Ishikawa (cell line): ENCODE data around the gene DCP1B.

Source experiments
- EGR1 ChIP-seq: IDR thresholded peaks from 2 replicates; pipeline ENCODE4 v1.6.1; 2012
- NFIC ChIP-seq: IDR thresholded peaks from 2 replicates; pipeline ENCODE4 v1.6.1; 2012
- RAD21 ChIP-seq: IDR thresholded peaks from 2 replicates; pipeline ENCODE4 v1.6.1; 2012; ENCODE audit warnings: low read depth
- TCF12 ChIP-seq: IDR thresholded peaks from 2 replicates; pipeline ENCODE4 v1.6.1; 2012; ENCODE audit warnings: low read depth
- USF1 ChIP-seq: IDR thresholded peaks from 2 replicates; pipeline ENCODE4 v1.6.1; 2012
- TF ChIP-seq, protein P1 (sequence below): IDR thresholded peaks from 2 replicates; pipeline ENCODE4 v1.6.1; 2012

- TF ChIP-seq, protein P1, sequence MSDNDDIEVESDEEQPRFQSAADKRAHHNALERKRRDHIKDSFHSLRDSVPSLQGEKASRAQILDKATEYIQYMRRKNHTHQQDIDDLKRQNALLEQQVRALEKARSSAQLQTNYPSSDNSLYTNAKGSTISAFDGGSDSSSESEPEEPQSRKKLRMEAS = no peak
- TF ChIP-seq RAD21 (no peak), EGR1 (no peak), TCF12 (no peak), NFIC (no peak), USF1 (no peak)
These were observed 13.5 kb upstream of the DCP1B start for GRCh38 chr12:2017546-2018337.
